MCF 10A (cell line): ENCODE measurements around the gene DNTTIP2. TPM values are rescaled to one million over a fixed set of nuclear protein-coding genes. Genes with fewer than 3 reads are reported as not detected.

Experiments
- BruUV-seq: library from RNA; stranded (reverse); fragments of 400-500 nt; replicated peaks from 2 replicates; lab custom pipeline; 2021; lab: Mats Ljungman, UMichigan
- CTCF ChIA-PET: fragments of 300-600 bp; sonication (Branson Sonifier 250); formaldehyde crosslinking; extraction: SDS; loops from one replicate; lab custom pipeline; 2021; ENCODE audit warnings: antibody characterized with exemption, inconsistent platforms; lab: Yijun Ruan, JAX
- POLR2A ChIA-PET: fragments of 300-600, 350-650 bp; sonication (Branson Sonifier 250); formaldehyde crosslinking; extraction: SDS; loops from one replicate; lab custom pipeline; 2020; ENCODE audit warnings: antibody characterized with exemption, inconsistent platforms; lab: Yijun Ruan, JAX
- DNase-seq: peaks from one replicate; pipeline ENCODE4 v3.0.0-alpha.2; 2018; ENCODE audit not compliant: unreplicated experiment
- H3K27ac Mint-ChIP-seq: one replicate; pipeline ENCODE4 v1.8.0; 2022; ENCODE audit warnings: mild to moderate bottlenecking, low read depth, mixed read lengths; ENCODE audit not compliant: unreplicated experiment
- H3K27me3 Mint-ChIP-seq: one replicate; pipeline ENCODE4 v1.8.0; 2022; ENCODE audit warnings: mixed read lengths; ENCODE audit not compliant: insufficient read depth, unreplicated experiment
- H3K36me3 Mint-ChIP-seq: one replicate; pipeline ENCODE4 v1.8.0; 2022; ENCODE audit warnings: mild to moderate bottlenecking, moderate library complexity, mixed read lengths; ENCODE audit not compliant: insufficient read depth, unreplicated experiment
- H3K4me1 Mint-ChIP-seq: one replicate; pipeline ENCODE4 v1.8.0; 2022; ENCODE audit warnings: mixed read lengths; ENCODE audit not compliant: insufficient read depth, unreplicated experiment
- H3K4me3 Mint-ChIP-seq: one replicate; pipeline ENCODE4 v1.8.0; 2022; ENCODE audit warnings: mild to moderate bottlenecking, moderate library complexity, mixed read lengths; ENCODE audit not compliant: unreplicated experiment
- H3K9me3 Mint-ChIP-seq: one replicate; pipeline ENCODE4 v1.8.0; 2022; ENCODE audit warnings: mixed read lengths; ENCODE audit not compliant: unreplicated experiment
- intact Hi-C: fragments of 100-400 bp; cut with micrococcal nuclease; formaldehyde crosslinking; loops from 2 replicates; pipeline ENCODE4 v1.14.1; 2022
- total RNA-seq: library from RNA; stranded (reverse); gene quantifications from 2 replicates; pipeline ENCODE4 v1.2.3, GENCODE V29; 2022
- TF ChIP-seq, protein P1 (sequence below): fragments of 200-600 bp; IDR thresholded peaks from one replicate; pipeline ENCODE4 v1.8.0; 2022; ENCODE audit warnings: antibody characterized with exemption, mild to moderate bottlenecking; ENCODE audit not compliant: unreplicated experiment

Gene DNTTIP2
- total RNA-seq, 1 experiment from 2014 or later, result 96.5 TPM

GRCh38 chr1:93847811-93848288, 31.2 kb downstream of the DNTTIP2 start:
- peak; percentile 70 for DNase-seq
- POLR2A ChIA-PET, result interaction anchor here (0.6 to 2.5 kb wide), 20 partner anchors 8 to 769 kb away, joined by 3 to 12 read pairs (median 4); partner anchors contain the start of genes DNTTIP2, DR1 and FNBP1L

GRCh38 chr1:93846992-93847810, 31.8 kb downstream of the DNTTIP2 start:
- no peaks in the 10 kb centered on the region for H3K27me3 Mint-ChIP-seq
- intact Hi-C loops, result no loop called here

More at GRCh38 chr1:93847811-93848288, 31.2 kb downstream of the DNTTIP2 start:
- H3K36me3 Mint-ChIP-seq, result peaks cover 20% of the 10 kb centered on the region
- no peaks in the 10 kb centered on the region for H3K27me3 Mint-ChIP-seq
- H3K27ac Mint-ChIP-seq, result peak overlapping the region; percentile 92
- intact Hi-C loops, result no loop called here
- H3K9me3 Mint-ChIP-seq, result no peaks in the 10 kb centered on the region
- H3K4me3 Mint-ChIP-seq, result peak overlapping the region; percentile 96
- CTCF ChIA-PET, result interaction anchor here (0.5 to 1.3 kb wide), 7 partner anchors 27 to 768 kb away, joined by 3 to 4 read pairs (median 3); no protein-coding TSS in a partner anchor
- BruUV-seq, result TSS peak; percentile 44
- TF ChIP-seq, protein P1, sequence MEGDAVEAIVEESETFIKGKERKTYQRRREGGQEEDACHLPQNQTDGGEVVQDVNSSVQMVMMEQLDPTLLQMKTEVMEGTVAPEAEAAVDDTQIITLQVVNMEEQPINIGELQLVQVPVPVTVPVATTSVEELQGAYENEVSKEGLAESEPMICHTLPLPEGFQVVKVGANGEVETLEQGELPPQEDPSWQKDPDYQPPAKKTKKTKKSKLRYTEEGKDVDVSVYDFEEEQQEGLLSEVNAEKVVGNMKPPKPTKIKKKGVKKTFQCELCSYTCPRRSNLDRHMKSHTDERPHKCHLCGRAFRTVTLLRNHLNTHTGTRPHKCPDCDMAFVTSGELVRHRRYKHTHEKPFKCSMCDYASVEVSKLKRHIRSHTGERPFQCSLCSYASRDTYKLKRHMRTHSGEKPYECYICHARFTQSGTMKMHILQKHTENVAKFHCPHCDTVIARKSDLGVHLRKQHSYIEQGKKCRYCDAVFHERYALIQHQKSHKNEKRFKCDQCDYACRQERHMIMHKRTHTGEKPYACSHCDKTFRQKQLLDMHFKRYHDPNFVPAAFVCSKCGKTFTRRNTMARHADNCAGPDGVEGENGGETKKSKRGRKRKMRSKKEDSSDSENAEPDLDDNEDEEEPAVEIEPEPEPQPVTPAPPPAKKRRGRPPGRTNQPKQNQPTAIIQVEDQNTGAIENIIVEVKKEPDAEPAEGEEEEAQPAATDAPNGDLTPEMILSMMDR, result no peak
- H3K4me1 Mint-ChIP-seq, result peaks cover 7% of the 10 kb centered on the region

DNA sequence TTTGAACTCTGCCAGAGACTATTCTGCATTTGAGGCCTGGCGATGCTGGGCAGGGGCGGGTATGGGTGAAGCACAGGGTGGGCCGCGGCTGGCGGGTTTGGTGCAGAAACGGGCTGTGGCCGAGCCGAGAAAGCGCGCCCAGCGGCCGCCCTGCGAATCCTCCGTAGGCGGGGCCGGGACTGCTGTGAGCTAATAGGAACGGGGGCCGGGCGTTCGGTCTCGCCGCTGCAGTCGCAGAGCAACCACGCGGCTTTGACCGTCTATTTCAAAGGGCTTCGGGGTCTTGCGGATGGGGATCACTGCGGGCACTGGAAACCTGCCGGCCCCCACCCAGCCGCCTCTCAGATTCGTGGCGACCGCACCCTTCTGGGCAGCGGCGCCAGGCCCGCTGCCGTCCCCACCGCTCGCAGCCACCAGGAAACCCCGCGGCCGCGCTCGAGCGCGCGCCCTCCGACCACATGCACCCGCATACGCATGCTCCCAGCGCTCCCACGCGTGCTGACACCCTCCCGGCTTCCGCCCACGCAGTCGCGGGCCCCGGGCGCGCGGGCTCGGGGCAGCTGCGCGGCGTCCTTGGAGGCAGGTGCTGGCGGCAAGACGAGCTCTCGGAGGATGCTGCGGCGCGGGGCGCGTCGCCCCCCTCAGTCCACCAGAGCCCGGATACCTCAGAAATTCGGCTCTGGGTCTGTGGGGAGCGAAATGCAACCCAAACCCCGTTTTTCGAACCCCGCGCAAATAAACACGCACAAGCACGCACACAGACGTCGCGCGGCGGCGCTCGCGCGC, 32.6 kb downstream of the DNTTIP2 start:
- Mint-ChIP-seq H3K9me3 (no peaks in the 10 kb centered on the region), H3K27ac (peak overlapping the region; percentile 92), H3K36me3 (peaks cover 20% of the 10 kb centered on the region), H3K4me3 (peak overlapping the region; percentile 96), H3K4me1 (peaks cover 7% of the 10 kb centered on the region), H3K27me3 (no peaks in the 10 kb centered on the region)
- intact Hi-C loops, result no loop called here
- BruUV-seq, result no TSS peak
- POLR2A ChIA-PET, result interaction anchor here (0.6 to 4.4 kb wide), 56 partner anchors 11 to 937 kb away, joined by 3 to 51 read pairs (median 5); partner anchors contain the start of genes BCAR3, DNTTIP2, DR1 and FNBP1L
- TF ChIP-seq, protein P1, result no peak
- CTCF ChIA-PET, result interaction anchor here (0.5 to 8.4 kb wide), 14 partner anchors 18 to 729 kb away, joined by 3 to 146 read pairs (median 3); no protein-coding TSS in a partner anchor
- DNase-seq, result peak; percentile 83

More at GRCh38 chr1:93846992-93847810, 31.8 kb downstream of the DNTTIP2 start:
- Mint-ChIP-seq H3K4me1 (peaks cover 7% of the 10 kb centered on the region), H3K27ac (peak overlapping the region; percentile 92), H3K36me3 (peaks cover 20% of the 10 kb centered on the region), H3K9me3 (no peaks in the 10 kb centered on the region), H3K4me3 (peak overlapping the region; percentile 96)
- ChIA-PET CTCF (interaction anchor here (0.5 to 8.4 kb wide), 8 partner anchors 26 to 767 kb away, joined by 3 to 146 read pairs (median 3); no protein-coding TSS in a partner anchor), POLR2A (interaction anchor here (0.6 to 4.4 kb wide), 34 partner anchors 8 to 768 kb away, joined by 3 to 51 read pairs (median 6); partner anchors contain the start of genes BCAR3, DNTTIP2, DR1 and FNBP1L)
- TF ChIP-seq, protein P1, result no peak
- DNase-seq, result peak; percentile 91
- BruUV-seq, result no TSS peak
